GM10248 (cell line): ENCODE measurements around the gene MRC2.
"Not testable (repeated sequence)": the region's sequence is repeated elsewhere in the genome, so short reads cannot be mapped to it uniquely, and the experiment has no call there.

Experiments used
- CTCF ChIA-PET: fragments of 300-600 bp; sonication (Branson Sonifier 250); formaldehyde crosslinking; extraction: SDS; loops from one replicate; lab custom pipeline; 2021; ENCODE audit warnings: antibody characterized with exemption; lab: Yijun Ruan, JAX
- POLR2A ChIA-PET: fragments of 350-650 bp; sonication (Branson Sonifier 250); formaldehyde crosslinking; extraction: SDS; loops from one replicate; lab custom pipeline; 2020; ENCODE audit warnings: antibody characterized with exemption; lab: Yijun Ruan, JAX
- DNase-seq: peaks from one replicate; pipeline ENCODE4 v3.0.0; 2012; ENCODE audit errors: extremely low spot score
- CTCF ChIP-seq: IDR thresholded peaks from 2 replicates; pipeline ENCODE4 v1.5.1; 2012; ENCODE audit warnings: mild to moderate bottlenecking, low read depth; ENCODE audit errors: extremely low read depth, missing control alignments, control extremely low read depth

Gene MRC2

GRCh38 chr17:62611728-62612127 is 15.7 kb upstream of the MRC2 start:
- no peak for TF ChIP-seq CTCF
- DNase-seq, result peak; percentile 26
- ChIA-PET POLR2A (no interaction called here), CTCF (interaction anchor here (1.3 to 1.6 kb wide), 2 partner anchors 31 to 59 kb away, joined by 3 to 4 read pairs; no protein-coding TSS in a partner anchor)

- DNase-seq, POLR2A ChIA-PET, CTCF ChIA-PET: not testable (repeated sequence)
Measured at GRCh38 chr17:62612289-62612688, 15.2 kb upstream of the MRC2 start.

- DNase-seq, CTCF ChIA-PET, POLR2A ChIA-PET: not testable (repeated sequence)
Measured at GRCh38 chr17:62613095-62613494, 14.4 kb upstream of the MRC2 start.

- ChIA-PET POLR2A (interaction anchor here (0.6 kb wide), 1 partner anchor 24 kb away, joined by 3 read pairs; no protein-coding TSS in a partner anchor), CTCF (no interaction called here)
- no peak for TF ChIP-seq CTCF
- DNase-seq, result no peak
Measured at GRCh38 chr17:62614142-62614541, 13.3 kb upstream of the MRC2 start.

GRCh38 chr17:62615503-62615902 is 12.0 kb upstream of the MRC2 start:
- ChIA-PET CTCF (no interaction called here), POLR2A (no interaction called here)
- DNase-seq, result no peak
- TF ChIP-seq CTCF, result no peak

GRCh38 chr17:62616993-62617893 is 10.2 kb upstream of the MRC2 start:
- TF ChIP-seq CTCF, result no peak
- DNase-seq, result no peak
- ChIA-PET POLR2A (no interaction called here), CTCF (no interaction called here)

- no peak for DNase-seq
- ChIA-PET POLR2A (no interaction called here), CTCF (no interaction called here)
- no peak for TF ChIP-seq CTCF
Measured at GRCh38 chr17:62617894-62618472, 9.5 kb upstream of the MRC2 start.
